Measurements from ENCODE around the gene ZSWIM6.
"Not testable (repeated sequence)": the region's sequence is repeated elsewhere in the genome, so short reads cannot be mapped to it uniquely, and the experiment has no call there.

Gene ZSWIM6

DNA sequence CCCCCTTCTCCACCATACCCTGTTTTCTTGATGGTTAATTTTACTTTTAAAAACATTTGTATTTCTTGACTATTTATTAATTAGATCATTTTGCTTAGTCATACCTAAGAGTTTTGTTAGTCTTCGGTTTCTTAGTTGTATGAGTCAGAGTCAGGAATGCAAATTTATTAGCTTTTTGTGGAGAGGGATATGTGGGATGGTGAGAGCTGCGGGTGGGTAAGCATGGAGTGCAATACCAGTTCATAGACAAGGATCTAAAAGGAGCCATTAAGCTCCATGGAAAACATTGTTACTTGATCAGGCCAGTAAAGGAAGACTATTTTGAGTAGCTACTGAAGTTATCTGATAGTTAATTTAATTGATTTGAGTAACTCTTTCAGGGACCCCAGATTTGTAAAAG lies 77.5 kb downstream of the ZSWIM6 start:
- H3K36me3 Mint-ChIP-seq (ENCODE audit: low read depth) = no peaks in the 10 kb centered on the region
- H3K4me3 Mint-ChIP-seq = no peak overlapping the region
- H3K4me1 Mint-ChIP-seq (ENCODE audit: low read depth) = peaks cover 19% of the 10 kb centered on the region
- no peak overlapping the region for H3K27ac Mint-ChIP-seq
- no peaks in the 10 kb centered on the region for H3K9me3 Mint-ChIP-seq
- H3K27me3 Mint-ChIP-seq (ENCODE audit: low read depth) = peaks cover 8% of the 10 kb centered on the region

GRCh38 chr5:61410811-61411210 lies 78.8 kb downstream of the ZSWIM6 start:
- Mint-ChIP-seq H3K4me3 (no peak overlapping the region), H3K9me3 (no peaks in the 10 kb centered on the region), H3K27ac (no peak overlapping the region), H3K27me3 (ENCODE audit: low read depth) (peaks cover 5% of the 10 kb centered on the region), H3K4me1 (ENCODE audit: low read depth) (peaks cover 19% of the 10 kb centered on the region), H3K36me3 (ENCODE audit: low read depth) (no peaks in the 10 kb centered on the region)

DNA sequence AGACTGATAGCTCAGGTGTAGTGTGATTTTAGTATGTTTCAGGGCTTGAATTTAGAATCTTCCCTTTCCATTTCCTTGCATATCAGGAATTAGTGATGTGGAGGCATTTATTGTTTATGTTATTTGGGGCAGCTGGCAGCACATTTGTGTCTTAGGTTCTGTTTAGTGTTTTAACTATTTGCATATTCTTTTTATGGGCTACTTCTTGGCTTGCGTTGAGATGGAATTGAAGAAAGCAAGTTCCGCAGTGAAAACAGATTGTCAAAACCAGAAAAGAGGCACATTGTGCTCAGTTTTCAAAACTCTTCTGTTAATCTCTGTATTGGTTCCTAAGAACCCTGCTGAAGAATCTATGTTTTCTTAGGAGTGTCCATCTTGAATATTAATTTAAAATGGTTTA lies 80.3 kb downstream of the ZSWIM6 start:
- Mint-ChIP-seq H3K4me3 (no peak overlapping the region), H3K27ac (no peak overlapping the region), H3K9me3 (no peaks in the 10 kb centered on the region), H3K36me3 (ENCODE audit: low read depth) (no peaks in the 10 kb centered on the region), H3K4me1 (ENCODE audit: low read depth) (peaks cover 23% of the 10 kb centered on the region), H3K27me3 (ENCODE audit: low read depth) (peaks cover 5% of the 10 kb centered on the region)

DNA sequence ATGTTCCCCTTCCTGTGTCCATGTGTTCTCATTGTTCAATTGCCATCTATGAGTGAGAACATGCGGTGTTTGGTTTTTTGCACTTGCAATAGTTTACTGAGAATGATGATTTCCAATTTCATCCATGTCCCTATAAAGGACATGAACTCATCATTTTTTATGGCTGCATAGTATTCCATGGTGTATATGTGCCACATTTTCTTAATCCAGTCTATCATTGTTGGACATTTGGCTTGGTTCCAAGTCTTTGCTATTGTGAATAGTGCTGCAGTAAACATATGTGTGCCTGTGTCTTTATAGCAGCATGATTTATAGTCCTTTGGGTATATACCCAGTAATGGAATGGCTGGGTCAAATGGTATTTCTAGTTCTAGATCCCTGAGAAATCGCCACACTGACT lies 81.1 kb downstream of the ZSWIM6 start:
- H3K4me3 Mint-ChIP-seq; H3K36me3 Mint-ChIP-seq (ENCODE audit: low read depth); H3K27ac Mint-ChIP-seq; H3K27me3 Mint-ChIP-seq (ENCODE audit: low read depth); H3K9me3 Mint-ChIP-seq: not testable (repeated sequence)
- peaks cover 24% of the 10 kb centered on the region for H3K4me1 Mint-ChIP-seq (ENCODE audit: low read depth)

DNA sequence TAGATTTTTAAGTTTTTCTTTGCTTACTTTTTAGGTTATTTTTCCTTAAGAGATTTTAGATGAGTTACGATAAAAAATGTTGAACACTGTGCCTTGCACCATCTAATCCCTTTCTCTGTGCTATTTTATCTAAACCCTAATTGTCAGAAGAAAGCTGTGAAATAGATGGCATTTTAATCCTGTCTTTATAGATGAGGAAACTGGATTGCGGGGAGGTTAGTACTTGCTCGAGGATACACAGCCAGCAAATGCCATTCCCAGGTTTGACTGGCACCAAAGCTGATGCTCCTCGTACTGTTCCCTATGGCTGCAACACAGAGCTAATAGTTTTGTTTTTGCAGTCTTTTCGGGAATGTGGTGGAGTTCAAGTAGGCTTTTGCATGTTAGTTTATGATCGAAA lies 82.7 kb downstream of the ZSWIM6 start:
- H3K4me3 Mint-ChIP-seq = no peak overlapping the region
- peaks cover 11% of the 10 kb centered on the region for H3K4me1 Mint-ChIP-seq (ENCODE audit: low read depth)
- H3K27me3 Mint-ChIP-seq (ENCODE audit: low read depth) = no peaks in the 10 kb centered on the region
- no peaks in the 10 kb centered on the region for H3K9me3 Mint-ChIP-seq
- no peaks in the 10 kb centered on the region for H3K36me3 Mint-ChIP-seq (ENCODE audit: low read depth)
- no peak overlapping the region for H3K27ac Mint-ChIP-seq

DNA sequence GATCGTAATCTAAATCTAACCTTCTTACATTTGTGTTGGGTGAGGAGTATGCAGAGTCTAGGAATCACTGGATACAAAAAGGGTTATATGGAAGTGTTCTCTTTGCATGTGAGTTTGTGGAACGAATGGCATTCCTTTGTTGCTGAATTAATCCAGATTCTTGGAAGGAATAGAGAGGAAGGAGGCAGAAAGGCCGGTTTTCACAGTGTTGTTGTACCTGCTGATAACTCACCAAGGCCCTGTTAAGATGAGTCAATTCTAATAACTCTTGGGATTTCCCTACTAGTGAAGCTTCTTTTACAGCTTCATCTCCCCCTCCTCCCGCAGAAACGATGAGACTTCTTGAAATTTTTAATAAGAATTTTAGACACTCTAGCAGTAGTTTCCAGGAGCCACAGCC lies 84.0 kb downstream of the ZSWIM6 start:
- no peaks in the 10 kb centered on the region for H3K27me3 Mint-ChIP-seq (ENCODE audit: low read depth)
- no peak overlapping the region for H3K4me3 Mint-ChIP-seq
- H3K4me1 Mint-ChIP-seq (ENCODE audit: low read depth) = peaks cover 9% of the 10 kb centered on the region
- no peaks in the 10 kb centered on the region for H3K36me3 Mint-ChIP-seq (ENCODE audit: low read depth)
- H3K9me3 Mint-ChIP-seq = peaks cover 4% of the 10 kb centered on the region
- H3K27ac Mint-ChIP-seq = no peak overlapping the region

GRCh38 chr5:61416420-61416819 lies 84.4 kb downstream of the ZSWIM6 start:
- H3K27me3 Mint-ChIP-seq (ENCODE audit: low read depth) = no peaks in the 10 kb centered on the region
- peaks cover 9% of the 10 kb centered on the region for H3K4me1 Mint-ChIP-seq (ENCODE audit: low read depth)
- H3K36me3 Mint-ChIP-seq (ENCODE audit: low read depth) = no peaks in the 10 kb centered on the region
- H3K4me3 Mint-ChIP-seq = no peak overlapping the region
- no peak overlapping the region for H3K27ac Mint-ChIP-seq
- H3K9me3 Mint-ChIP-seq = peaks cover 8% of the 10 kb centered on the region

DNA sequence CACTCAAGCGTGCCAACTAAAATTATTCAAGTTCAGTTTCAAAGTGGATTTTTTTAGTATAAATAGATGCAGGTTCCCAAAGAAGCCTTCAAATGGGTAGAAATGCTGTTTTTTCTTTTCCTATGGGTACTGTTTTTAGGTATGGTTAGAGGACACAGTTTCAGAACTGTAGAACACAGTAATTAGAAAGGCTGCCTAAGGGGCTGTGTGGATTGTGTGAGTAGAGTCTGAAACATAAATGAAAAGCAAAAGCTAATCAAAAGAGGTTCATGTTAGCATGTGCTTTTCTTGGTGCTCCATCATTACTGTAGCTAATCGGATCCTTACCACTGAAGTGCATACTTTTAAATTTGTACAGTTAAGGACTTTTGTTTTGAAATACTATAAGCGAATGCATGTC lies 85.3 kb downstream of the ZSWIM6 start:
- H3K4me1 Mint-ChIP-seq (ENCODE audit: low read depth) = peaks cover 9% of the 10 kb centered on the region
- H3K36me3 Mint-ChIP-seq (ENCODE audit: low read depth) = no peaks in the 10 kb centered on the region
- peaks cover 15% of the 10 kb centered on the region for H3K9me3 Mint-ChIP-seq
- H3K4me3 Mint-ChIP-seq = no peak overlapping the region
- H3K27me3 Mint-ChIP-seq (ENCODE audit: low read depth) = no peaks in the 10 kb centered on the region
- no peak overlapping the region for H3K27ac Mint-ChIP-seq

GRCh38 chr5:61417851-61418250 lies 85.8 kb downstream of the ZSWIM6 start:
- no peaks in the 10 kb centered on the region for H3K27me3 Mint-ChIP-seq (ENCODE audit: low read depth)
- H3K4me1 Mint-ChIP-seq (ENCODE audit: low read depth) = peaks cover 9% of the 10 kb centered on the region
- H3K27ac Mint-ChIP-seq = no peak overlapping the region
- peaks cover 15% of the 10 kb centered on the region for H3K9me3 Mint-ChIP-seq
- H3K36me3 Mint-ChIP-seq (ENCODE audit: low read depth) = no peaks in the 10 kb centered on the region
- H3K4me3 Mint-ChIP-seq = no peak overlapping the region

GRCh38 chr5:61419106-61419505 lies 87.0 kb downstream of the ZSWIM6 start:
- H3K9me3 Mint-ChIP-seq = peaks cover 15% of the 10 kb centered on the region
- no peaks in the 10 kb centered on the region for H3K36me3 Mint-ChIP-seq (ENCODE audit: low read depth)
- no peak overlapping the region for H3K27ac Mint-ChIP-seq
- H3K4me1 Mint-ChIP-seq (ENCODE audit: low read depth) = peaks cover 15% of the 10 kb centered on the region
- H3K4me3 Mint-ChIP-seq = no peak overlapping the region
- no peaks in the 10 kb centered on the region for H3K27me3 Mint-ChIP-seq (ENCODE audit: low read depth)

GRCh38 chr5:61420016-61420415 lies 88.0 kb downstream of the ZSWIM6 start:
- H3K9me3 Mint-ChIP-seq = peaks cover 15% of the 10 kb centered on the region
- no peak overlapping the region for H3K4me3 Mint-ChIP-seq
- no peaks in the 10 kb centered on the region for H3K27me3 Mint-ChIP-seq (ENCODE audit: low read depth)
- H3K4me1 Mint-ChIP-seq (ENCODE audit: low read depth) = peaks cover 15% of the 10 kb centered on the region
- H3K27ac Mint-ChIP-seq = no peak overlapping the region
- no peaks in the 10 kb centered on the region for H3K36me3 Mint-ChIP-seq (ENCODE audit: low read depth)

DNA sequence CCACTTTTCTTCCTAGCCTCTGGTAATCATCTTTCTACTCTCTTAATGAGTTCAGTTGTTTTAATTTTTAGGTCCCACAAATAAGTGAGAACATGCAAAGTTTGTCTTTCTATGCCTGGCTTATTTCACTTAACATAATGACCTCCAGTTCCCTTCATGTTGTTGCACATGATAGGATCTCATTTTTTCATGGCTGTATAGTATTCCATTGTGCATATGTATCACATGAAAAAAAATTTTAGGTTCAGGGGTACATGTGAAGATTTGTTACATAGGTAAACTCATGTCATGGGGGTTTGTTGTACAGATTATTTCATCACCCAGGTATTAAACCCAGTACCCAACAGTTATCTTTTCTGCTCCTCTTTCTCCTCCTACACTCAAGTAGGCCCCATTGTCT lies 89.2 kb downstream of the ZSWIM6 start:
- H3K36me3 Mint-ChIP-seq (ENCODE audit: low read depth); H3K27ac Mint-ChIP-seq; H3K27me3 Mint-ChIP-seq (ENCODE audit: low read depth); H3K4me3 Mint-ChIP-seq: not testable (repeated sequence)
- Mint-ChIP-seq H3K4me1 (ENCODE audit: low read depth) (peaks cover 15% of the 10 kb centered on the region), H3K9me3 (peaks cover 15% of the 10 kb centered on the region)

- Mint-ChIP-seq H3K9me3 (peaks cover 15% of the 10 kb centered on the region), H3K36me3 (ENCODE audit: low read depth) (no peaks in the 10 kb centered on the region), H3K27ac (no peak overlapping the region), H3K4me3 (no peak overlapping the region), H3K27me3 (ENCODE audit: low read depth) (no peaks in the 10 kb centered on the region), H3K4me1 (ENCODE audit: low read depth) (peaks cover 7% of the 10 kb centered on the region)
Observed at GRCh38 chr5:61423487-61424145, 91.6 kb downstream of the ZSWIM6 start.

GRCh38 chr5:61425918-61426317 lies 93.9 kb downstream of the ZSWIM6 start:
- no peak overlapping the region for H3K27ac Mint-ChIP-seq
- no peaks in the 10 kb centered on the region for H3K27me3 Mint-ChIP-seq (ENCODE audit: low read depth)
- peaks cover 7% of the 10 kb centered on the region for H3K4me1 Mint-ChIP-seq (ENCODE audit: low read depth)
- no peaks in the 10 kb centered on the region for H3K36me3 Mint-ChIP-seq (ENCODE audit: low read depth)
- H3K9me3 Mint-ChIP-seq = peaks cover 11% of the 10 kb centered on the region
- H3K4me3 Mint-ChIP-seq = no peak overlapping the region

DNA sequence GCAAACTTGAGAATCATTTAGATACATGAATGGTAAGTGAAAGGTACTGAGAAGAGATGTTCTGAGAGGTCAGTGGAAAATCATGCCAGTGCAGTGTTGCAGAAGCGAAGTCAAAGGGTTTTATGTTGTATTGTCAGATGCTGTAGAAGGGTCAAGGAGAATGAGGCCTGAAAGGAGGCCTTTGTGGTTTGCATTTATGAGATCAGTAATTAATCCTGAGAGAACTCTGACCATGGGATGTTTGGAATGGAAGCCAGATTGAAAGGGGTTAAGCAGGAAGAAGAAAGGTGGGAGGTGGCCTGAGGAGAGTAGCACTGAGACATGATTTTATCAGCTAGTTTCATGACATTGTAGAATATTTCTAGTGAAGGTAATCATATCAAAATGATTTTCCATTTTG lies 97.8 kb downstream of the ZSWIM6 start:
- H3K9me3 Mint-ChIP-seq = no peaks in the 10 kb centered on the region
- H3K36me3 Mint-ChIP-seq (ENCODE audit: low read depth) = no peaks in the 10 kb centered on the region
- no peak overlapping the region for H3K27ac Mint-ChIP-seq
- no peaks in the 10 kb centered on the region for H3K27me3 Mint-ChIP-seq (ENCODE audit: low read depth)
- no peaks in the 10 kb centered on the region for H3K4me1 Mint-ChIP-seq (ENCODE audit: low read depth)
- H3K4me3 Mint-ChIP-seq = no peak overlapping the region
